ENCODE results near the gene CAMK2G. TPM values are rescaled to one million over a fixed set of nuclear protein-coding genes. Genes with fewer than 3 reads are reported as not detected.
"Not testable (repeated sequence)": the region's sequence is repeated elsewhere in the genome, so short reads cannot be mapped to it uniquely, and the experiment has no call there.

The CAMK2G gene
- total and polyA plus RNA-seq, 2 experiments from 2014 or later = 24.3 to 25.7 TPM

- H3K79me2 ChIP-seq (ENCODE audit: insufficient read depth) = peaks cover 58% of the 10 kb centered on the region
- WGBS, 2 experiments (ENCODE audit: low coverage in 1 of 2, low lambda C conversion rate in 2 of 2, missing lambda C conversion rate in 2 of 2) = 89 to 91% methylated on average over 17 of the region's 17 CpGs
- H3K36me3 ChIP-seq (ENCODE audit: low read depth) = peaks cover 33% of the 10 kb centered on the region; the same call in 1 of the 2 replicates
- H3K4me1 ChIP-seq (ENCODE audit: insufficient read depth) = peaks cover 14% of the 10 kb centered on the region
- no peak overlapping the region for H3K27ac ChIP-seq
- no peak for DNase-seq
- no peaks in the 10 kb centered on the region for H3K9me3 ChIP-seq (ENCODE audit: low read depth)
- no peak overlapping the region for H2AFZ ChIP-seq
- H3F3A ChIP-seq (ENCODE audit: insufficient read depth) = peaks cover 12% of the 10 kb centered on the region
- H3K4me2 ChIP-seq (ENCODE audit: unreplicated experiment) = no peak overlapping the region
- H3K9me2 ChIP-seq (ENCODE audit: insufficient read depth) = no peaks in the 10 kb centered on the region
- in situ Hi-C loops (cut with MboI) = no loop called here
- H3K27me3 ChIP-seq (replicated peaks; ENCODE audit: insufficient read depth) = no peaks in the 10 kb centered on the region
- H4K20me1 ChIP-seq (ENCODE audit: insufficient read depth) = peaks cover 7% of the 10 kb centered on the region
- no peak overlapping the region for H3K9ac ChIP-seq
- H3K4me3 ChIP-seq = no peak overlapping the region
- TF ChIP-seq EZH2 (IDR thresholded peaks at IDR 0.05; ENCODE audit: insufficient read depth, poor library complexity, severe bottlenecking) = no peak
- TF ChIP-seq EZH2phosphoT487 (IDR thresholded peaks at IDR 0.05; ENCODE audit: insufficient read depth, low read depth) = no peak
Observed at GRCh38 chr10:73788864-73789658, 85.3 kb downstream of the CAMK2G start.

DNA sequence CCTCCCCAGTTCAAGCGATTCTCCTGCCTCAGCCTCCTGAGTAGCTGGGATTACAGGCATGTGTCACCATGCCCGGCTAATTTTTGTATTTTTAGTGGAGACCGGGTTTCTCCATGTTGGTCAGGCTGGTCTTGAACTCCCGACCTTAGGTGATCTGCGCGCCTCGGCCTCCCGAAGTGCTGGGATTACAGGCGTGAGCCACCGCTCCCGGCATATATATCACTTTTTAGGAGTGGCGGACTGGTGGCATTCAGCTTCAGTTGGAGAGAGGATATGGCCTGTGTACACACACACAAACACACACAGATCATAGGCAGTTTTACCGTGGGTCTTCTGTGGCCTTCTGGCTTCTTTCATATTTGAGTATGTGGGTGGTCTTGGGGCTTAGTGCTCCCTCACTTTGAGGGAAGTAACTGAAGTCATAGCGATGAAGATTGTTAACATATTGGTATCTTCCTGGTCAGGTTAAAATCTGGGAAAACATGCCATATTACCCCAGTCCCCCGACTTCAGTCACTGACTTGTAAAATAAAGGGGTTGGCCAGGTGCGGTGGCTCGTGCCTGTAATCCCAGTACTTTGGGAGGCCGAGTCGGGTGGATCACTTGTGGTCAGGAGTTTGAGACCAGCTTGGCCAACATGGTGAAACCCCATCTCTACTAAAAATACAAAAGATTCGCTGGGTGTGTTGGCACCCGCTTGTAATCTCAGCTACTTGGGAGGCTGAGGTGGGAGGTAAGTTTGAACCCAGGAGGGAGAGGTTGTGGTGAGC lies 87.1 kb downstream of the CAMK2G start:
- in situ Hi-C loops (cut with MboI); H3K9me3 ChIP-seq (ENCODE audit: low read depth); H3K27ac ChIP-seq; DNase-seq; H4K20me1 ChIP-seq (ENCODE audit: insufficient read depth); H3K9me2 ChIP-seq (ENCODE audit: insufficient read depth); H3K27me3 ChIP-seq (replicated peaks; ENCODE audit: insufficient read depth); H2AFZ ChIP-seq: not testable (repeated sequence)
- Histone ChIP-seq H3K36me3 (ENCODE audit: low read depth) (peaks cover 19% of the 10 kb centered on the region; the same call in 1 of the 2 replicates), H3F3A (ENCODE audit: insufficient read depth) (peaks cover 19% of the 10 kb centered on the region), H3K4me2 (ENCODE audit: unreplicated experiment) (peak overlapping the region; percentile 79), H3K4me3 (peak overlapping the region; percentile 80), H3K79me2 (ENCODE audit: insufficient read depth) (peaks cover 77% of the 10 kb centered on the region), H3K9ac (peak overlapping the region; percentile 89), H3K4me1 (ENCODE audit: insufficient read depth) (peaks cover 20% of the 10 kb centered on the region)
- 83% methylated on average over 21 of the region's 21 CpGs for WGBS, 2 experiments (ENCODE audit: low coverage in 1 of 2, low lambda C conversion rate in 2 of 2, missing lambda C conversion rate in 2 of 2)

DNA sequence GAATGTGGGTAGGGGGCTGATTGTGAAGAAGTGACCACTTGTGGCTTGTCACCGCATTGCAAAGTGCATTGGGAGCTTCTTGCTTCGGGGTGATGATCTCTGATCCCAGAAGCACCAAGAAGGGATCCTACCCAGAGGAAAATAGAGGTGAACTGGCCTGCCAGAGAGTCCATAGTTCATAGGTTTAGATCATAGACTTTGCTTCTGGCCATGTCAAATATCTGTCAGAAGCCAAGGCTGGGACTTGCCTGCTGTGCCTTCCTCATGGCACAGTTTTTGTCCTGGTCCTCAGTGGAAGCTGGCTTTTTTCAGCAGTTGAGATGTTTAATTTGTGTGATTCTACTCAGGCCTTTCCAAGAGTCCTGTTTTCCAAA lies 87.9 kb downstream of the CAMK2G start:
- Histone ChIP-seq H3K9ac (peak overlapping the region; percentile 89), H3K4me3 (peak overlapping the region; percentile 80), H3K4me2 (ENCODE audit: unreplicated experiment) (peak overlapping the region; percentile 79), H3K79me2 (ENCODE audit: insufficient read depth) (peaks cover 84% of the 10 kb centered on the region), H3K4me1 (ENCODE audit: insufficient read depth) (peaks cover 20% of the 10 kb centered on the region), H3K27me3 (replicated peaks; ENCODE audit: insufficient read depth) (no peaks in the 10 kb centered on the region), H3K27ac (peak overlapping the region; percentile 70), H3F3A (ENCODE audit: insufficient read depth) (peaks cover 19% of the 10 kb centered on the region), H4K20me1 (ENCODE audit: insufficient read depth) (peaks cover 7% of the 10 kb centered on the region), H2AFZ (no peak overlapping the region), H3K9me2 (ENCODE audit: insufficient read depth) (no peaks in the 10 kb centered on the region), H3K36me3 (ENCODE audit: low read depth) (peaks cover 14% of the 10 kb centered on the region; the same call in 1 of the 2 replicates), H3K9me3 (ENCODE audit: low read depth) (no peaks in the 10 kb centered on the region)
- 2 to 7% methylated on average over 2 of the region's 2 CpGs for WGBS, 2 experiments (ENCODE audit: low coverage in 1 of 2, low lambda C conversion rate in 2 of 2, missing lambda C conversion rate in 2 of 2)
- no peak for DNase-seq
- TF ChIP-seq EZH2phosphoT487 (IDR thresholded peaks at IDR 0.05; ENCODE audit: insufficient read depth, low read depth) (no peak), EZH2 (IDR thresholded peaks at IDR 0.05; ENCODE audit: insufficient read depth, poor library complexity, severe bottlenecking) (no peak)
- in situ Hi-C loops (cut with MboI) = no loop called here

GRCh38 chr10:73785721-73786511 lies 88.4 kb downstream of the CAMK2G start:
- peak; percentile 82 for DNase-seq
- TF ChIP-seq EZH2 (IDR thresholded peaks at IDR 0.05; ENCODE audit: insufficient read depth, poor library complexity, severe bottlenecking) (no peak), EZH2phosphoT487 (IDR thresholded peaks at IDR 0.05; ENCODE audit: insufficient read depth, low read depth) (no peak)
- H3F3A ChIP-seq (ENCODE audit: insufficient read depth) = peaks cover 22% of the 10 kb centered on the region
- peak overlapping the region; percentile 84 for H2AFZ ChIP-seq
- no peaks in the 10 kb centered on the region for H3K9me3 ChIP-seq (ENCODE audit: low read depth)
- no peaks in the 10 kb centered on the region for H3K9me2 ChIP-seq (ENCODE audit: insufficient read depth)
- peak overlapping the region; percentile 80 for H3K4me3 ChIP-seq
- no peaks in the 10 kb centered on the region for H3K27me3 ChIP-seq (replicated peaks; ENCODE audit: insufficient read depth)
- peaks cover 21% of the 10 kb centered on the region for H3K4me1 ChIP-seq (ENCODE audit: insufficient read depth)
- peaks cover 7% of the 10 kb centered on the region for H4K20me1 ChIP-seq (ENCODE audit: insufficient read depth)
- H3K36me3 ChIP-seq (ENCODE audit: low read depth) = peaks cover 12% of the 10 kb centered on the region; the same call in 1 of the 2 replicates
- peak overlapping the region; percentile 79 for H3K4me2 ChIP-seq (ENCODE audit: unreplicated experiment)
- H3K9ac ChIP-seq = peak overlapping the region; percentile 89
- 0 to 1% methylated on average over 36 to 54 of the region's 54 CpGs for WGBS, 2 experiments (ENCODE audit: low coverage in 1 of 2, low lambda C conversion rate in 2 of 2, missing lambda C conversion rate in 2 of 2)
- peak overlapping the region; percentile 70 for H3K27ac ChIP-seq
- in situ Hi-C loops (cut with MboI) = no loop called here
- peaks cover 90% of the 10 kb centered on the region for H3K79me2 ChIP-seq (ENCODE audit: insufficient read depth)
